ENCODE measurements around the gene RNF152.

DNA sequence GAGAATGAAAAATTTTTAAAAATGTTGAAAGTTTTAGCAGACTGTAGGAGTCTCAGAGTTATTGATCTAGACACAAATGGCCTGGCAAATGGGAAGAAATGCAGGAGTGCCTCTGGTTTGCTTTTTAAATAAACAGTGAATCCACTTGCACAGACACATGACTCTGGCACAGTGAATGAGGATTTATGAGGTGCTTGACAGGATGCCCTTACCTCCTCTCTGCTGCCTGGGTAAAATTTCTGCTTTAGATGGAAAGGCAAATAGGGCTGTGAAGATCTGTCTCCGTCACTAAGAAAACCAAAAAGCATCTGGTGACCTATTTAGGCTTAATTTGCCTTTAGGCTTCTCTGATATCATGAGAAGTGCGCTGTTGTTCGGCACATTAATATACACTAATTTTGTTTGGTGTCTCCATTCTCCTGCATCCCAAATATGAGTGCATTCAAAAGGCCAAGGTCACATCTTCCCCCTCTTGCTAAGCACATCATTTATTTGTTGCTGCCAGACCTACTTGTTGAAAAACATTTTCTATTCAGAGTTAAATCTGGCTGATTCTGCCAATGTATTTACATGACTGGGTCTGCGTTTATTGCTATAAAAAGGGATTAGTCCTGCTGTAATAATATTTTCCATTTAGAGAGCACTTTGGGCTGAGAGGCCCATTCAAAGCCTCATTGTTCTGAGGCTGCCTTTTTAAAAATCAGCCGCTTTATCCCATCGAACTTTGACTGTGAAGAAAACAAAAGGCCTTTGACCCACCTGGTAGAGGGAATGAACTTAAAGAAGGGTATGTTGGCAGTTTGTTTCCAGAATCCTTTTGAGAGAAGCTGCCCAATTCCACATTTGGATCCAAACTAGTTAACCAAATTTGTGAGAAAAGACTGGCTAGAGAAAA lies 94.9 kb downstream of the RNF152 start:
- TF ChIP-seq POLR2A (IDR thresholded peaks at IDR 0.05), result no peak
- TF ChIP-seq, protein P1, sequence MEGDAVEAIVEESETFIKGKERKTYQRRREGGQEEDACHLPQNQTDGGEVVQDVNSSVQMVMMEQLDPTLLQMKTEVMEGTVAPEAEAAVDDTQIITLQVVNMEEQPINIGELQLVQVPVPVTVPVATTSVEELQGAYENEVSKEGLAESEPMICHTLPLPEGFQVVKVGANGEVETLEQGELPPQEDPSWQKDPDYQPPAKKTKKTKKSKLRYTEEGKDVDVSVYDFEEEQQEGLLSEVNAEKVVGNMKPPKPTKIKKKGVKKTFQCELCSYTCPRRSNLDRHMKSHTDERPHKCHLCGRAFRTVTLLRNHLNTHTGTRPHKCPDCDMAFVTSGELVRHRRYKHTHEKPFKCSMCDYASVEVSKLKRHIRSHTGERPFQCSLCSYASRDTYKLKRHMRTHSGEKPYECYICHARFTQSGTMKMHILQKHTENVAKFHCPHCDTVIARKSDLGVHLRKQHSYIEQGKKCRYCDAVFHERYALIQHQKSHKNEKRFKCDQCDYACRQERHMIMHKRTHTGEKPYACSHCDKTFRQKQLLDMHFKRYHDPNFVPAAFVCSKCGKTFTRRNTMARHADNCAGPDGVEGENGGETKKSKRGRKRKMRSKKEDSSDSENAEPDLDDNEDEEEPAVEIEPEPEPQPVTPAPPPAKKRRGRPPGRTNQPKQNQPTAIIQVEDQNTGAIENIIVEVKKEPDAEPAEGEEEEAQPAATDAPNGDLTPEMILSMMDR (IDR thresholded peaks at IDR 0.05), result no peak

All from thyroid gland (tissue), 4 donors.